Measurements from ENCODE around the gene GLB1L3.

GLB1L3 gene

GRCh38 chr11:134346101-134346975 is 70.2 kb downstream of the GLB1L3 start:
- no peak for DNase-seq

DNA sequence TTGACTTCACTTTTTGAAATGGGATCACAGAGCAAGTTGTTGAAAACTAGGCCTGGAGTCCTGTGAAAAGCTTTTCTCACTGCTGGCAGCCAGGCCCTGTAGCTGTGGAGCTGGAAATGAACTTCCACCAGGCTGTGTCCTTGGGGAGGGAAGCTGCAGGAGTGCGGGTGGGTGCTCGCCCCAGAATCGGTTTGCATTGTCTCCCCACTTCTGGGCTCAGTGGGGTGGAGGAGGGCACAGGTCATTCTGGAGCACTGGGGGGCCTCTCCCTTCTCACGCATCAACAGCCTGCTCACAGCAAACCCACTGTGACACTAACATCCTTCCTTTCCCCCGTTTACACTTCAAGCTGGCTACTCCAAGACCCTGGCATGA is 70.8 kb downstream of the GLB1L3 start:
- DNase-seq = no peak

- no peak for DNase-seq
Measured at GRCh38 chr11:134347441-134347840, 71.3 kb downstream of the GLB1L3 start.

DNA sequence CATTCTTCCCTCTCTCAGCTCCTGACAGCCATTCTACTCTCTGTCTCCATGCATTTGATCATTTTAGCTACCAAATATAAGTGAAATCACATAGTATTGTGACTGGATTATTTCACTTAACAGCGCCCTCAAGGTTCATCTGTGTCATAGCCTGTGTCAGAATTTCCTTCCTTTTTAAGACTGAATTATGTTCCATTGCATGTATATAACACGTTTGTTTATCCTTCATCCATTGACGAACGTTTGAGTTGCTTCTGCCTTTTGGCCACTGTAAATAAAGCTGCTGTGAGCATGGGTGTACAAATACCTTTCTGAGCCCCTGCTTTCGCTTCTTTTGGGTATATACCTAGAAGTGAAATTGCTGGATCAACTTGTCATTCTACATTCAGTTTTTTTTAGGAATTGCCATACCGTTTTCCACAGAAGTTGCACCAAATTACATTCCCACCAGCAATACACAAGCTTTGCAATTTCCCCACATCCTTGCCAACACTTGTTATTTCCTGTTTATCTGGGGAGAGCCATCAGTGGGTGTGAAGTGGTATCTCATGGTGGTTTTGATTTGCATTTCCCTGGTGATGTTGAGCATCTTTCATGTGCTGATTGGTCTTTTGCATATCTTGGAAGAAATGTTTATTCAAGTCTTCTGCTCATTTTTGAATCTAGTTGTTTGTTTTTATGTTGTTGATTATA is 73.1 kb downstream of the GLB1L3 start:
- DNase-seq = no peak

GRCh38 chr11:134349802-134350355 is 73.7 kb downstream of the GLB1L3 start:
- DNase-seq = no peak

GRCh38 chr11:134350381-134350780 is 74.2 kb downstream of the GLB1L3 start:
- DNase-seq = no peak

- DNase-seq = no peak
Measured at GRCh38 chr11:134352111-134352510, 75.9 kb downstream of the GLB1L3 start.

GRCh38 chr11:134355136-134355535 is 79.0 kb downstream of the GLB1L3 start:
- DNase-seq = no peak

- DNase-seq = no peak
Measured at GRCh38 chr11:134355656-134356055, 79.5 kb downstream of the GLB1L3 start.

DNA sequence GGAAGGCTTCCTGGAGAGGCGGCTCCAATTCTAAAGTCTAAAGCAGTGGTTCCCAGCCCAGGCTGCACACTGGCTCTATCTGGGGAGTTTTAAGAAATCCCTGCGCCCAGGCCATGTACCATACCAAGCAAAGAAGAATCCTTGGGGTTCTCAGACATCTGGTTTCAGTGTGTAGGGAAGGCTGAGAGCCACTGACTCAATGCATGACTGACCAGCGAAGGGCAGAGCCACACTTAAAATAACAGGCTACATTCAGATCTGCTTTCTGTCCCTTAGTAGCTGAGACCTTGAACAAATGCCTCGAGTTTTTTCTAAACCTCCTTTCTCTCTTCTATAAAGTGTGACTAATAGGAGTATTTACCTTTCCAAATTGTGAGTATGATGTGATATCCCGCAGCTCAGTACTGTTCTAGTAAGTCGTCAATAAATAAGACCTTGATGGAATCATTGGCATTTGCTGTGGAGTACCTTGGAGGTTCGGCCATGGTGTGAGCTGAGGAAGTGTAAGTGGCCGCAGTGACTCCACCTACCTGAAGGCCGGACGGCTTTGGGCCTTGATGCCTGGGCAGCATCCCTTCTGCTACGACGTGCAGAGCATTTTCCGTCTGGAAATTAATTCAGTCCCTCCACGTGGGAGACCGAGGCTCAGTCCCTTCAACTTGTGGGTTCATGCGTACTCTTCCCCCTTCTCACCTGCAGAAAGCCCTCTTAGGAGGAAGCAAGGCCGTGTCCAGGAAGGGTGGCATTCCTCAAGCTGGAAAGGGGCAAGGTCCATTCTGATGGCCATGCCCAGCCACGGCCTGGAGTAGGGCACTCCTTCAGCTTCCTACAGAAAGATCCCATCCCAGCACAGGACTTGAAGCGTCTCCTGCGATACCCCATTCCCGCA is 80.7 kb downstream of the GLB1L3 start:
- no peak for DNase-seq

DNA sequence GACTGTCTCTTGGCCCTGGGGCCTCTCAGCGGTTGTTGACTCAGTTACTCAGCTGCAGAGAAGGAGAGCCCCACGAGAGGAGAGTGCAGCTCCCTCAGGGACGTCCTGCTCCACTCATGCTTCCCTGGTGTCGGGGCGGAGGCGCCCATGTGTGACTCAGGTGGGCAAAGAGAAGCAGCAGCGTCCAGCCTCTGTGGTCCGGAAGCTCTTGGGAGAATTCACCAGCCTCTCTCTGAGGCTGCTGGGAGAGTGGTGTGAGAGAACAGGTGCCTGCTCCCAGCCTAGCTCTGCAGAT is 81.3 kb downstream of the GLB1L3 start:
- no peak for DNase-seq

DNA sequence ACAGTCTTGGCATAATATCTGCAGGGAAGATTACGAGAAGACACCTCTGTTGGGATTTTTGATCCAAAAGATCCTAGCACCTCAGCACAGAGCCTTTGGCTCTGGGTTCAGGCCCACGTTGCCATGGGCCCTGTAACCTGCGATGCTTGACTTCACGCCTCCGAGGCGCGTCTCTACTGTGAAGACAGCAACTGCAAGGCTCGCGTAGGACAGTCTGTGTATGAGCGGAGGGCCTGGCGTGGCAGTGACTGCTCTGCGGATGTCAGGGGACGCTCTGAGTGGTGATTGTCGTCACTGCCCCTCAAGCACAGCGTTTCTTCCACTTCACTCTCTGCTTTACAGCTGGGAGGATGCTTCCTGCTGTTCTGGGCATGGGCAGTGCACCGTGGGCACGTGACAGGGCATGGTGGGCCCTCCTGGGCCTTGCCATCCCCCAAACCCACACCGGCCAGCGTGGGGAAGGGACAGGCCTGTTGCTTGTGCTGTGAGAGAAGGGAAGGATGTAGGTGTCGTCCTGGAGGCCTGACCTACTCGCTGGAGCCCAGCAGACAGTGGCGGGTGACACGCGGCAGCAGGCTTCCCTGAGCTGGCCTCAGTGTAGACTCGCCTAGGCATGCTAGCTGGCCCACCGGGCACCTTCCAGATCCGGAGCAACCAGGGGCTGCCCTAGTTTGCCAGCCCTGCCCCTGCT is 82.1 kb downstream of the GLB1L3 start:
- DNase-seq = no peak

- no peak for DNase-seq
Measured at GRCh38 chr11:134358856-134359490, 82.8 kb downstream of the GLB1L3 start.

DNA sequence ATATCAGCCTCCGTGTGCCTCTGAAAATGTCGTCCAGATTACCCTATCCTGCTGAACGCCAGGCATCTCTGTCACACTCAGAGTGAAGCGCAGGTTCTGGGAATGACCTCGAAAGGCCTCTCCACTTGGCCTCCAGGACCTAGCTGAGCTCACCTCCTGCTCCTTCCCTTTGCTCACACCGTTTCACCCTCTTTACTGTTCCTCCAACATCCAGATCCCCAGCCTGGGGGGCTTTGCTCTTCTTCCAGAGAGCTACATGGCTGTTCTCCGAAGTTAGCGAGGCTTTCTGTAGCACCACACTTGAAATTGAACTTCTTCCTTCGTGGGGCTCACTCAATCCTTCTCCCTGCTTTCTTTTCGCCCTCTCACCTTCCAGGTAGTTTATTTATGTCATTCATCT is 83.5 kb downstream of the GLB1L3 start:
- no peak for DNase-seq

DNA sequence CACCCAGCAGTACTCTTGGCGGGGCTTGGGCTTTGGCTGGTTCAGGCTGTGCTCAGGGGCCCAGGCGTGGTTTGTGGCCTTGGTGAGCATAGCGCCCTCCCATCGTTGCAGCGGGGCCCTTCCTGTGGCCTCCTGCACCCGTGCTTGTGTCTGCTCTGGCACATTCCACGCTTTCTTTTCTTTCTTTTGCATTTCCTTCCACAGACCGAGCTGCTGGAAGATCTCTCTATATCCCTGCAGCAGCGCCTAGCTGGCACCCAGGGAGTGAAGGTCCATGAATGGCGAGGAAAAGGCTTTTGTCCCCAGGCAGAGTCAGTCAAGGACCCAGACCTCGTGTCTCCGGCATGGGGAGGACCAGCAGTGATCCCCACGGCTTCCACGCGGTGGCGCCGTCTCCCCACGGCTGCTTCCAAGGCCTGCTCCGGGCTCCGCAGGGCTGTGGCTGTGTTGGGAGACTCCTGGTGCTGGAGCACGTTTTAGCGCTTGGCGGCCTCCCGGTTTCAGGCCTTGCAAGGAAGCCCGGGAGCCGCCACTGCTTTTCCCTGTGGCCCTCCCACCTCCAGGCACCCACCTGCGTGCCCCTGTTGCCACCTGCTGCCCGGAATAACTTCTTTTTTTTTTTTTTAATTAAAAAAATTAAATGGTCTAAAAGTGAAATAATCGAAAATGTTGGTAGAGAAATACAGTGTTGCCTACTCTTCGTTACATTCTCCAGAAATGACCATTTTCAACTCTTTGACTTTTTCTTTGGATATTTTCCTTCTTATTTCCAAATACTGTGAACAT is 84.1 kb downstream of the GLB1L3 start:
- peak; percentile 82 to 88 for DNase-seq

DNA sequence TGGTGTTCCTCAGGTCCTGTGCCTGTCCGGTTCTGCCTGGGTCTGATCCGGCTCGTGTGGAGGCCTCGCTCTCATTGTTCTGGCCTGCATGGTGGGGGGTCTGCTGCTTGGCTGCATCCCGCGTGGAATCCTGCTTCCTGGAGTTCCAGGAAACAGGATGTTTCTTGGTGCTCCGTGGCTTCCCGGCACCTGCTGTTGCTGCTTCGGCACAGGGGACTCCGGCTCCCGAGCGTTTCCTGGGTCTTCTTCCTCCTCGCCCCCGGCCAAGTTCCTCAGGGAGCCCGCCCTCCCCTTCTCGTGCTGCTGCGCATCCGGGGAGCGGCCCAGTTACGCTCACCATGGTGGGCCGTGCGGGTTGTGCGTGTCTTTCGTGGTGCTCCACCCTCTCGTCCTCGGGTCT is 85.5 kb downstream of the GLB1L3 start:
- no peak for DNase-seq

DNA sequence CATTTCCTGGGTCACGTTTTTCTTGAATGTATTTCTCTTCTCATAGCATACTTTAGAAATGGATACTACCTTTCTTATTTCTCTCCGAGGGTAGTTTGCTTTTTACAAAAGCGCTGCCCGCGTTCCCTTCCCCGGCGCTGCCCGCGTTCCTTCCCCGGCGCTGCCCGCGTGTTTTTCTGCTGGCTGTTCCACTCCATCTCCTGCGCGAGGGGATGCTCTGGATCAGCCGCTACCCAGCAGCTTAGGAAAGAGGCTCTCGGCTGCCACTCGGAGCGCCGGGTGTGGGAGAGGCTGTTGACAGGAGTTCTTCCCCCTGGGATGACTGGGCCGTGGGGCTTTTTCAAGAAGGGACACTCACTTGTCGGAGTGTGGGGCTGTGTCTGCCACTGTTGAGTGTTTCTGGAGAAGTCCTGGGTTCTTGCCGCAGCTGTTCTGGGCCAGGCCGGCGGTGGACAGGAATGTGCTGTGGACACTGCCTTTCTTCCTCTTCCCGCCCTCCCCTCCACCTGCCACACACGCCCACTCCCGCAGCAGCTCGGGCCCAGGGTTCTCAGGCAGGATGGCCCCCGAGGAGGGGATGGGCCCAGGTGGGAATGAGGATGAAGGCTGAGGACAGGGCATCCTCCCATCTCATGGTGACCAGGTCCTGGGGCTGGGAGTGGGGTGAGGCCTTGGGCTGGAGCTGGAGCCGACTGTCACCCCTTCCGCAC is 86.2 kb downstream of the GLB1L3 start:
- DNase-seq = no peak

DNA sequence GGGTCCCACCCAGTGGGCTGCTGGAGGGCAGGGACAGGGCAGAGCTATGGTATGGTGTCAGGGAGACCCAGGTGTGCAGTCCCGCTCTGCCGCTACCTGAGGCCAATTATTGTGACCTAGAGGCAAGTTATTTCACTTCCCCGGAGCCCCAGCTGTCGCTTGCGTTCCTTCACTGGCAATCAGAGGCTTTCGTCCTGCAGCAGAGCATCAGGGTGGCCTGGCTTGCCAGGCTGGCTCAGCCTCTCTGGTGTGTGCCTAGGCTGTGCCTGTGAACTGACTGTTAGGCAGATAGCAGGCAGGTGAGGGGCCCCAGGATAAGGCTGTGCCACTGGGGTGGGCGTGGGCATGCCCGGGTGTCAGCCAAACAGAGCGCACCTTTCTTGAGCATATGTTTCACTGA is 87.0 kb downstream of the GLB1L3 start:
- no peak for DNase-seq

DNA sequence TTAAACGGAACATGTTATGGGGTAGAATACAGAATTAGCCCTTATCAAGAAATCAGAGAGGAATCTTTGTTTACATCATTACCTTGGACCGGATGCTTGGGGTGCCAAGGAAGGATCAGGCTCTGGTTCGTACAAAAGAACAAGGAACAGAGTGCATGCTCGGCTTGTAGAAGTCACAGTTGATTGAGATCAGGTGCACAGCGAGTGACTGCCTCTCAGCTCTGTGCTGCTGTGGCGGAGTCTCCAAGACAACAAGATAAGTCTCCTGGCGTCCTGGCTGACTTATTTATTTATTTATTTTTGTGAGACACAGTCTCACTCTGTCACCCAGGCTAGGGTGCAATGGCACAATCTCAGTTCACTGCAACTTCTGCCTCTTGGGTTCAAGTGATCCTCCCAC is 87.4 kb downstream of the GLB1L3 start:
- no peak for DNase-seq

- DNase-seq = no peak
Measured at GRCh38 chr11:134364261-134364660, 88.1 kb downstream of the GLB1L3 start.
